ENCODE results near the gene BRD1. TPM values are rescaled to one million over a fixed set of nuclear protein-coding genes. Genes with fewer than 3 reads are reported as not detected.
"Not testable (repeated sequence)": the region's sequence is repeated elsewhere in the genome, so short reads cannot be mapped to it uniquely, and the experiment has no call there.

BRD1 gene
- polyA plus RNA-seq, 1 experiment, result 4.6 TPM

GRCh38 chr22:49823289-49824045 is 4.2 kb downstream of the BRD1 start:
- no peak for DNase-seq (ENCODE audit: low read depth, low spot score)
- H3K9me3 ChIP-seq (ENCODE audit: control insufficient read depth, insufficient read depth, low read length), result peaks cover 2% of the 10 kb centered on the region; the same call in 1 of the 2 replicates
- CTCF ChIA-PET, result no interaction called here
- no peaks in the 10 kb centered on the region for H3K27me3 ChIP-seq (ENCODE audit: control insufficient read depth, insufficient read depth, low read length)
- POLR2A ChIA-PET, result no interaction called here
- H3K27ac ChIP-seq (ENCODE audit: low read depth, low read length), result no peak overlapping the region
- H3K4me3 ChIP-seq (ENCODE audit: low read depth, low read length), result no peak overlapping the region
- TF ChIP-seq, protein P1, sequence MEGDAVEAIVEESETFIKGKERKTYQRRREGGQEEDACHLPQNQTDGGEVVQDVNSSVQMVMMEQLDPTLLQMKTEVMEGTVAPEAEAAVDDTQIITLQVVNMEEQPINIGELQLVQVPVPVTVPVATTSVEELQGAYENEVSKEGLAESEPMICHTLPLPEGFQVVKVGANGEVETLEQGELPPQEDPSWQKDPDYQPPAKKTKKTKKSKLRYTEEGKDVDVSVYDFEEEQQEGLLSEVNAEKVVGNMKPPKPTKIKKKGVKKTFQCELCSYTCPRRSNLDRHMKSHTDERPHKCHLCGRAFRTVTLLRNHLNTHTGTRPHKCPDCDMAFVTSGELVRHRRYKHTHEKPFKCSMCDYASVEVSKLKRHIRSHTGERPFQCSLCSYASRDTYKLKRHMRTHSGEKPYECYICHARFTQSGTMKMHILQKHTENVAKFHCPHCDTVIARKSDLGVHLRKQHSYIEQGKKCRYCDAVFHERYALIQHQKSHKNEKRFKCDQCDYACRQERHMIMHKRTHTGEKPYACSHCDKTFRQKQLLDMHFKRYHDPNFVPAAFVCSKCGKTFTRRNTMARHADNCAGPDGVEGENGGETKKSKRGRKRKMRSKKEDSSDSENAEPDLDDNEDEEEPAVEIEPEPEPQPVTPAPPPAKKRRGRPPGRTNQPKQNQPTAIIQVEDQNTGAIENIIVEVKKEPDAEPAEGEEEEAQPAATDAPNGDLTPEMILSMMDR (IDR thresholded peaks at IDR 0.05; ENCODE audit: low read depth, low read length), result no peak

GRCh38 chr22:49821741-49822140 is 5.9 kb downstream of the BRD1 start:
- DNase-seq (ENCODE audit: low read depth, low spot score); H3K27me3 ChIP-seq (ENCODE audit: control insufficient read depth, insufficient read depth, low read length); H3K27ac ChIP-seq (ENCODE audit: low read depth, low read length); H3K4me3 ChIP-seq (ENCODE audit: low read depth, low read length); H3K9me3 ChIP-seq (ENCODE audit: control insufficient read depth, insufficient read depth, low read length); CTCF ChIA-PET: not testable (repeated sequence)
- POLR2A ChIA-PET, result interaction anchor here (0.6 kb wide), 1 partner anchor 461 kb away, joined by 6 read pairs; no protein-coding TSS in a partner anchor

GRCh38 chr22:49820984-49821383 is 6.7 kb downstream of the BRD1 start:
- ChIA-PET POLR2A (interaction anchor here (0.6 to 0.7 kb wide), 2 partner anchors 26 to 461 kb away, joined by 3 to 6 read pairs; no protein-coding TSS in a partner anchor), CTCF (no interaction called here)
- no peak overlapping the region for H3K4me3 ChIP-seq (ENCODE audit: low read depth, low read length)
- no peaks in the 10 kb centered on the region; the same call in 1 of the 2 replicates for H3K9me3 ChIP-seq (ENCODE audit: control insufficient read depth, insufficient read depth, low read length)
- TF ChIP-seq, protein P1 (IDR thresholded peaks at IDR 0.05; ENCODE audit: low read depth, low read length), result no peak
- DNase-seq (ENCODE audit: low read depth, low spot score), result no peak
- H3K27ac ChIP-seq (ENCODE audit: low read depth, low read length), result no peak overlapping the region
- H3K27me3 ChIP-seq (ENCODE audit: control insufficient read depth, insufficient read depth, low read length), result no peaks in the 10 kb centered on the region

- TF ChIP-seq, protein P1 (IDR thresholded peaks at IDR 0.05; ENCODE audit: low read depth, low read length), result no peak
- no peak for DNase-seq (ENCODE audit: low read depth, low spot score)
- Histone ChIP-seq H3K27me3 (ENCODE audit: control insufficient read depth, insufficient read depth, low read length) (no peaks in the 10 kb centered on the region), H3K27ac (ENCODE audit: low read depth, low read length) (no peak overlapping the region), H3K9me3 (ENCODE audit: control insufficient read depth, insufficient read depth, low read length) (peaks cover 4% of the 10 kb centered on the region; the same call in 1 of the 2 replicates), H3K4me3 (ENCODE audit: low read depth, low read length) (no peak overlapping the region)
- ChIA-PET POLR2A (no interaction called here), CTCF (no interaction called here)
These were observed 10.3 kb downstream of the BRD1 start for GRCh38 chr22:49817359-49817758.

- ChIA-PET POLR2A (no interaction called here), CTCF (no interaction called here)
- no peak for DNase-seq (ENCODE audit: low read depth, low spot score)
- Histone ChIP-seq H3K9me3 (ENCODE audit: control insufficient read depth, insufficient read depth, low read length) (peaks cover 4% of the 10 kb centered on the region; the same call in 1 of the 2 replicates), H3K27ac (ENCODE audit: low read depth, low read length) (no peak overlapping the region), H3K27me3 (ENCODE audit: control insufficient read depth, insufficient read depth, low read length) (no peaks in the 10 kb centered on the region), H3K4me3 (ENCODE audit: low read depth, low read length) (no peak overlapping the region)
- TF ChIP-seq, protein P1 (IDR thresholded peaks at IDR 0.05; ENCODE audit: low read depth, low read length), result no peak
These were observed 12.0 kb downstream of the BRD1 start for GRCh38 chr22:49815641-49816091.
